MV-4-11 (cell line): ENCODE results near the gene PDZRN4.
"Not testable (repeated sequence)": the region's sequence is repeated elsewhere in the genome, so short reads cannot be mapped to it uniquely, and the experiment has no call there.

Experiments
- DNase-seq: peaks from one replicate; lab custom pipeline; 2025; lab: John Stamatoyannopoulos, UW

The PDZRN4 gene

GRCh38 chr12:41188058-41188840 lies at the start of gene PDZRN4:
Gene PDZRN4, plus strand, starts transcription at chr12:41188320.
- no peak for DNase-seq

- no peak for DNase-seq
These were observed 48.0 kb upstream of the PDZRN4 start for GRCh38 chr12:41140117-41140516.

GRCh38 chr12:41141104-41141503 lies 47.0 kb upstream of the PDZRN4 start:
- DNase-seq = no peak

GRCh38 chr12:41142376-41142775 lies 45.7 kb upstream of the PDZRN4 start:
- no peak for DNase-seq

GRCh38 chr12:41151793-41152192 lies 36.3 kb upstream of the PDZRN4 start:
- no peak for DNase-seq

- DNase-seq = no peak
These were observed 25.7 kb upstream of the PDZRN4 start for GRCh38 chr12:41162461-41162860.

- DNase-seq = no peak
These were observed 20.4 kb upstream of the PDZRN4 start for GRCh38 chr12:41167701-41168100.

GRCh38 chr12:41174602-41175001 lies 13.5 kb upstream of the PDZRN4 start:
- DNase-seq = no peak

- DNase-seq = not testable (repeated sequence)
These were observed 8.6 kb upstream of the PDZRN4 start for GRCh38 chr12:41179507-41179906.

- no peak for DNase-seq
These were observed 3.3 kb upstream of the PDZRN4 start for GRCh38 chr12:41184864-41185263.

- DNase-seq = peak; percentile 22
These were observed 2.1 kb upstream of the PDZRN4 start for GRCh38 chr12:41186026-41186425.

GRCh38 chr12:41188841-41189394 lies 798 bp downstream of the PDZRN4 start:
- DNase-seq = no peak

- DNase-seq = no peak
These were observed 1.5 kb downstream of the PDZRN4 start for GRCh38 chr12:41189395-41190251.

GRCh38 chr12:41190338-41190737 lies 2.2 kb downstream of the PDZRN4 start:
- no peak for DNase-seq

- not testable (repeated sequence) for DNase-seq
These were observed 3.4 kb downstream of the PDZRN4 start for GRCh38 chr12:41191549-41191948.

- no peak for DNase-seq
These were observed 5.2 kb downstream of the PDZRN4 start for GRCh38 chr12:41193311-41193710.

- no peak for DNase-seq
These were observed 13.9 kb downstream of the PDZRN4 start for GRCh38 chr12:41202051-41202450.

GRCh38 chr12:41205070-41205709 lies 17.1 kb downstream of the PDZRN4 start:
- no peak for DNase-seq

GRCh38 chr12:41206298-41206697 lies 18.2 kb downstream of the PDZRN4 start:
- no peak for DNase-seq

GRCh38 chr12:41211448-41211847 lies 23.3 kb downstream of the PDZRN4 start:
- no peak for DNase-seq

- no peak for DNase-seq
These were observed 24.5 kb downstream of the PDZRN4 start for GRCh38 chr12:41212625-41213024.

- no peak for DNase-seq
These were observed 25.0 kb downstream of the PDZRN4 start for GRCh38 chr12:41213107-41213506.
